Measurements from ENCODE around the gene PBRM1.
A peak's percentile ranks its signal among the peaks of the same experiment; 100 is the strongest.
"Not testable (repeated sequence)": the region's sequence is repeated elsewhere in the genome, so short reads cannot be mapped to it uniquely, and the experiment has no call there.

Gene PBRM1

DNA sequence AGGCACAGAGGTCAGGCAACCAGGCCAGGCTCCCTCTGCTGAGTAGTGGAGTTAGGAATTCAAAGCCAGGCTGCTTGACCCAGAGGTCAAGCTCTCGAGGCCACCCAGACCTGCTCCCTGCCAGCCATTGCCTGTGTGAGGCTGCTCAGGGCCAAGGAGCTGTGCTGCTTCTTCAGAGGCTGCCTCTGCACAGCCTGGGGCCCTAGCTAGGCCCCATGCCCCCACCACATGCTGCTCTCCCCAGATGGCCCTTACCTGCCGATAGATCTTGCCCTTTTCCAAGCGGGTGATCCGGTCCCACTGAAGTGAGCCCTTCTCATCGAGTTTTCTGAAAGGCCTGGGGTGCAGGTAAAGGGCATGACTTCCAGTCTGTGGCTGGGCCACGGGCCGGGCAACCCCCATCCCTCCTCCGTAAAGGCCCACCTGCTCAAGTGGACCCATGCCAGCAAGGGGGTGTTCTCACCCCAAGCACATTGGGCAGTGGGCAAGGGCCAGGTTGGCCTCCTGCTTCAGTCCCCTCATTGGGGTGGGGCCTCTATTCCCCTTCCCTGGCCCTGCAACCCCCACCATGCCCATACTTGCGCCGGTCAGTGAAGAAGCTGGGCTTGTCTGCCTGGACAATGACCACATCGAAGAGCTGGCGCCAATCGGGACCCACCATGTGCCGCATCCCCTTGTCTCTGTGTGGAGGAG, 158.5 kb downstream of the PBRM1 start:
- FAIRE-seq (no peak), DNase-seq (ENCODE audit: insufficient read length, low spot score) (peak; percentile 4)

DNA sequence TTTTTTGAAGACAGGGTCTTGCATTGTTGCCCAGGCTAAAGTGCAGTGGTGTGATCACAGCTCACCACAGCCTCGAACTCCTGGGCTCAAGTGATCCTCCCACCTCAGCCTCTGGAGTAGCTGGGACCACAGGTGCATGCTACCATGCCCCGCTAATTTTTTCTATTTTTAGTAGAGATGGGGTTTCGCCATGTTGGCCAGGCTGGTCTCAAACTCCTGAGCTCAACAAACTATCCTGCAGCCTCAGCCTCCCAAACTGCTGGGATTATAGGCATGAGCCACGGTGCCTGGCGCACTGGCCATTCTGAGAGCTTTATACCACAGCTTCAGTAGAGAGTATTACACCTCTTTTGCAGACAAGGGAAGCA, 159.1 kb downstream of the PBRM1 start:
- not testable (repeated sequence) for FAIRE-seq; DNase-seq (ENCODE audit: insufficient read length, low spot score)

DNA sequence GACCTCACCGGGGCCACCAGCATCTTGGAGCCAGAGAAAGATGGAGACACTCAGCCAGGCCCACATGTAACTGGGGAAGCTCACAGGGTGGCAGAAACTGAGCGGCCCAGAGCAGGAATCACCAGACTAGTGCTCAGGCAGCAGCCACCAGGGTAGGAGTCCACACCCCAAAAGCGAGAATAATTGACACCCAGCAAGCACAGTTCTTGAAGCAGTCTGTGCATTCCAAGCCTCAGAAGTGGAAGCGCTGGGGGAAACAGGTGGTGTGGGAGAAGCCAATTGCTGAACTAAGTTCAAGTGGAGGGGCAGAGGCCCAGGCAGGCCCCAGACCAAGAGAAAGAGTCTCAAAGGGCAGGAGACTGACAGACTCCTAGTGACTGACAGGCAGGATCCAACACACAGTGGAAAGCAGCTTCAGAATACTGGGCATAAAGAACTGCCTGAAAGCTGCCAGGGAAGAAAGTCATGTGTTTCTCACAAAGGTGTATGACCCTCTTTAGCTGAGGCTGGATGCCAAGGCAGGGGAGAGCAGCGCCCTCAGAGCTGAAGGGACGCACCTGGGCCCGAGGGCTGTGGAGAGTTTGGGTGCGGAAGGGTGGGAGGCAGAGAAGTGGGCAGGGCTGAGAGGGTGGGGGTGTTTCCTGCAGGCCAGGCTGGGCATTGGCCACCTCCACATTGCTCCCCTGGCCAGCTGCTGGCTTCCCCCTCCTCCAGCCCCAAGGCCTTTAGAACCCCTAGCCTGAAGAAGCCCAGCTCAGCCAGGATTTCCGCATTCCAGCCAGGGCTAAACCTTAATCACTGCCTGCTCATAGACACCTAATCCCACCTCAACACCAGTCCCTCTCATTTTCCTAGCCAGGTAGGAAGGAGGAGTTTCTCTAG, 159.8 kb downstream of the PBRM1 start:
- DNase-seq (ENCODE audit: insufficient read length, low spot score) (no peak), FAIRE-seq (no peak)

DNA sequence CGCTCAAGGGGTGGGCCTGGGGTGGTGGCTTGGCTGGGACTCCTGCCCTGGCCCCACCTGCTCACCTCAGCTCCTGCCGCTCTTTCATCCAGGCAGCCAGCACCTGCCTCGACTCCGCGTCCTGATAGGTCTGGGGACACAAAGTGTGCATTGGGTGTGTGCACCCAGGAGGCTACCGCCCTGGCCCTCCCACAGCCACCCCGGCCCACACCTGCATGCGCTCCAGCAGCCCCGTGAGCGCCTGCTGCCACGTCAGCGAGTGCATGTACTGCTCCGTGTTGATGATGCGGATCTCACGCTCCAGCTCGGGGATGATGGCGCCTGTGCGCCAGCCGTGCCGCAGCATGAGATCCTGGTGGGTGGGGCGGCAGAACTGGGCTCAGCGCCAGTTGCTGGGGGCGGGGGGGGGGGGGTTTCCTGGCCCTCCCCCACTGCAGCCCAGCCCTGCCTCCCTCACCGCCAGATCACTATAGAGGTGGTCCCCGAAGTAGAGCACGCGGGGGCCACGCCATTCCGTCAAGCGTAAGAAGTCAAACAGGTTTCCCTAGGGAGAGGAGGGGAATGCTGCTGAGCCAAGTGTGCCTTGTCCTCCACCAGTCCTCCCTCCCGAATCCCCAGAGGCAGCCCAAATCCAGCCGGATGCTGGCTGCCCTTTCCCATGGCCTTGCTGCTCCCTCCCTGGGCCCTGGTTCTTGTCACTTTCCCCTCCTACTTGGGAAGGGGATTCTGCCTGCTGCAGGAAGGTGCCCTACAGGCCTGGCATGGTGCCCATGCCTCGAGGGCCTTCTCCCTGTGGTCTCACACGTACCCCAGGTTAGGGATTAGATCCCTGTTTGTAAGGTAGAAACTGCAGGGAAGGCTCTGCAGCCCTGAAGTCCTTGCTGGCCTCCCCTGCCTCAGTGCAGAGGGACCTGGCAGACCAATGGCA, 160.7 kb downstream of the PBRM1 start:
- no peak for DNase-seq (ENCODE audit: insufficient read length, low spot score)
- FAIRE-seq: no peak

DNA sequence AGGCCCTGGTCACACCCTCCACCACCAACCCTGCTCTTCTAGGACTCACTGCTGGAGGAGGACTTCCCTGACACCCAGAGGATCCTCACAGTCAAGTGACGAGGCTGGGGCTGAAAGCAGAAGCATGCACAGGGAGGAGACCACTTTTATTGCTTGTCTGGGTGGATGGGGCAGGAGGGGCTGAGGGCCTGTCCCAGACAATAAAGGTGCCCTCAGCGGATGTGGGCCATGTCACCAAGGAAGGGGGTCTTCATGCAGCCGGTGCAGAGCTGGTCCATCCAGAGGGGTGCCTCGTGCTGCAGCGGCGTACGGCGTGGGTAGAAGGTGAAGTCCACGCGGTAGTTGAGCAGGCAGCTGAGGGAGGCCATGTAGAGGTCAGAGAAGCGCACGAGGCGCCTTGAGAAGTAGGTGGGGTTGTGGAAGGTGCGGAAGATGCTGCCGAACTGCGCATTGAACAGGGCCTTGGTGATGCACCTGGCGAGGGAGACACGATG, 161.4 kb downstream of the PBRM1 start:
- no peak for DNase-seq (ENCODE audit: insufficient read length, low spot score)
- no peak for FAIRE-seq

DNA sequence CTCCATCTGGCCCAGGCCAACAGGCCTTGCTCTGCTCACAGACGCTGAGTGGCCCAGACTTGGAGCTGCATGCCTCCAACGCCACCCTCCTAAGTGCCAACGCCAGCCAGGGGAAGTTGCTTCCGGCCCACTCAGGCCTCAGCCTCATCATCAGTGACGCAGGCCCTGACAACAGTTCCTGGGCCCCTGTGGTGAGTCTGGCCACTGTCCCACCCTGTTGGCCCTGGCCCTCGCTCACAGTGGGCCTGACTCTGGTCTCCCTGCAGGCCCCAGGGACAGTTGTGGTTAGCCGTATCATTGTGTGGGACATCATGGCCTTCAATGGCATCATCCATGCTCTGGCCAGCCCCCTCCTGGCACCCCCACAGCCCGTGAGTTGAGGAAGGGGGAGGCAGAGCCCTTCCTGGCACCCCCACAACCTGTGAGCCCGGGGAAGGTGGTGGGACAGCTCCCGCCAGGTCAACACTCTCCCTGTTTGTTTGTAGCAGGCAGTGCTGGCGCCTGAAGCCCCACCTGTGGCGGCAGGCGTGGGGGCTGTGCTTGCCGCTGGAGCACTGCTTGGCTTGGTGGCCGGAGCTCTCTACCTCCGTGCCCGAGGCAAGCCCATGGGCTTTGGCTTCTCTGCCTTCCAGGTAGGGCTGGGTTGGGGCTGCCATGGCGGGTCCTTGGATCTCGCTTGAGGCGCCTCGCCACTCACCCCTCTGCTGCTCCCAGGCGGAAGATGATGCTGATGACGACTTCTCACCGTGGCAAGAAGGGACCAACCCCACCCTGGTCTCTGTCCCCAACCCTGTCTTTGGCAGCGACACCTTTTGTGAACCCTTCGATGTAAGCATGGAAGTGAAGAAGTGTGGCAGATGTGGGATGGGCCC, 162.1 kb downstream of the PBRM1 start:
- DNase-seq (ENCODE audit: insufficient read length, low spot score) (no peak), FAIRE-seq (no peak)

DNA sequence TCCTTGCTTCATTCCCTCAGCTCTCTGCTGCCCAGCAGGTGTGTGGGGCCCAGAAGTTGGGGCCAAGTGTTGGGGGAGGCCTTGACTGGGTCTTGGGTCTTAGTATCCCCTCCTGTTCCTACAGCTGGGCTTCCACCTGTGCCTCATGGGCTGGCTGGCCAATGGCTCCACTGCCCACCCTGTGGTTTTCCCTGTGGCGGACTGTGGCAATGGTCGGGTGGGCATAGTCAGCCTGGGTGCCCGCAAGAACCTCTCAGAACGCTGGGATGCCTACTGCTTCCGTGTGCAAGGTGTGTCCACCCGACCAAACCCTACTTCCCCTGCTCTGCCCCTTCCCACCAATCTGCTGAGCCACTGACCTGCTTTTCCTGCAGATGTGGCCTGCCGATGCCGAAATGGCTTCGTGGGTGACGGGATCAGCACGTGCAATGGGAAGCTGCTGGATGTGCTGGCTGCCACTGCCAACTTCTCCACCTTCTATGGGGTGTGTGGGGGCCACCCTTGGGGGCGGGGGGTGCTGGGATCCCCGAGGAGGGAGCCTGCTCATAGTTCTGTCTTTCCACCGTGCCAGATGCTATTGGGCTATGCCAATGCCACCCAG, 163.0 kb downstream of the PBRM1 start:
- DNase-seq (ENCODE audit: insufficient read length, low spot score): no peak

DNA sequence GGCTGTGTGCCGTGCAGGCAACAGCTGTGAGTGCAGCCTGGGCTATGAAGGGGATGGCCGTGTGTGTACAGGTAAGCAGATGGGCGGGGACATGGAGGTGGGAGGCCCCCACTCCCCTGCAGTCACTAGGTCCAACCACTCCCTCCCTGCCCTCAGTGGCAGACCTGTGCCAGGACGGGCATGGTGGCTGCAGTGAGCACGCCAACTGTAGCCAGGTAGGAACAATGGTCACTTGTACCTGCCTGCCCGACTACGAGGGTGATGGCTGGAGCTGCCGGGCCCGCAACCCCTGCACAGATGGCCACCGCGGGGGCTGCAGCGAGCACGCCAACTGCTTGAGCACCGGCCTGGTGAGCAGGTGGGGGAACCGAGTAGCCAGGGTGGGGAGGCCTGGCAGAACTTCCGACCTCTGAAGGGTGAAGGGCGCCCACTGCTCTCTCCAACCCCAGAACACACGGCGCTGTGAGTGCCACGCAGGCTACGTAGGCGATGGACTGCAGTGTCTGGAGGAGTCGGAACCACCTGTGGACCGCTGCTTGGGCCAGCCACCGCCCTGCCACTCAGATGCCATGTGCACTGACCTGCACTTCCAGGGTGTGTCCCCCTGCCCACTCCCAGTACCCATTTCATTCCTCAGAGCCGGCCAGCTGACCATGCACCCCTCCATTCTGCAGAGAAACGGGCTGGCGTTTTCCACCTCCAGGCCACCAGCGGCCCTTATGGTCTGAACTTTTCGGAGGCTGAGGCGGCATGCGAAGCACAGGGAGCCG, 163.6 kb downstream of the PBRM1 start:
- FAIRE-seq (no peak), DNase-seq (ENCODE audit: insufficient read length, low spot score) (no peak)

More for the DNA sequence above, 163.0 kb downstream of the PBRM1 start:
- no peak for FAIRE-seq

DNA sequence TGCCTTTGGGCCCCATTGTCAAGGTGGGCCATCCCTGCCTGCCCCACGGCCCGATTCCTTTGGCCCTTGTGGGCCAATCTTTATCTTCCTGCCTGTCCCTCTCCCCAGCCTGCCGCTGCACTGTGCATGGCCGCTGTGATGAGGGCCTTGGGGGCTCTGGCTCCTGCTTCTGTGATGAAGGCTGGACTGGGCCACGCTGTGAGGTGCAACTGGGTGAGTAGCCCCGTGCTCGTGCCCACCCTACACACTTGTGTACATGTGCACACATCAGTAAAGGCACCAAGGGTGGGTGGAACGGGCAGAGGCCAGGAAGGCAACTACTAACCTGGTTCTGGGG, 164.3 kb downstream of the PBRM1 start:
- DNase-seq (ENCODE audit: insufficient read length, low spot score) (no peak), FAIRE-seq (no peak)

DNA sequence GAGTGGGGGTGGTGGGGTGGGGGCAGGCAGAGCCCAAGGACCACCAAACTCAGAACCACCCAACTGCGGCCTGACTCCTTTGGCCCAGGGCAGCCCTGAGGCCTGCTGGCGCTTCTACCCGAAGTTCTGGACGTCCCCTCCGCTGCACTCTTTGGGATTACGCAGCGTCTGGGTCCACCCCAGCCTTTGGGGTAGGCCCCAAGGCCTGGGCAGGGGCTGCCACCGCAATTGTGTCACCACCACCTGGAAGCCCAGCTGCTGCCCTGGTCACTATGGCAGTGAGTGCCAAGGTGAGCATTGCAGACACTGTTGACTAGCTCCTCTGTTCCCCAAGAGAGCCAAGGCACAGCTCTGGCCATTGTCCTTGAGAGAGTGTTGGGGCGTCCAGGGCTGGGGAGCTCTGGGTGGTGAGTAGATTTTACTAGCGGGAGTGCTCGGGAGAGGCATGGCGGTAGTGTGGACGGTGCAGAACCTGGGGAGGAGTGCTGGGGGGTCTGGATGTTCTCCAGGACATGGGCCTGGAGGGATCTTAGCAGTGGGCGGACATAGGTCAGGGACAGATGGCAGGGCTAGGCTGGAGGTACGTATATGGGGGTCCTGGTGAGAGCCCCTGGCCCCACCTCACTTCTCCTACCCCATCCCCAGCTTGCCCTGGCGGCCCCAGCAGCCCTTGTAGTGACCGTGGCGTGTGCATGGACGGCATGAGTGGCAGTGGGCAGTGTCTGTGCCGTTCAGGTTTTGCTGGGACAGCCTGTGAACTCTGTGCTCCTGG, 164.8 kb downstream of the PBRM1 start:
- DNase-seq (ENCODE audit: insufficient read length, low spot score) (no peak), FAIRE-seq (no peak)

DNA sequence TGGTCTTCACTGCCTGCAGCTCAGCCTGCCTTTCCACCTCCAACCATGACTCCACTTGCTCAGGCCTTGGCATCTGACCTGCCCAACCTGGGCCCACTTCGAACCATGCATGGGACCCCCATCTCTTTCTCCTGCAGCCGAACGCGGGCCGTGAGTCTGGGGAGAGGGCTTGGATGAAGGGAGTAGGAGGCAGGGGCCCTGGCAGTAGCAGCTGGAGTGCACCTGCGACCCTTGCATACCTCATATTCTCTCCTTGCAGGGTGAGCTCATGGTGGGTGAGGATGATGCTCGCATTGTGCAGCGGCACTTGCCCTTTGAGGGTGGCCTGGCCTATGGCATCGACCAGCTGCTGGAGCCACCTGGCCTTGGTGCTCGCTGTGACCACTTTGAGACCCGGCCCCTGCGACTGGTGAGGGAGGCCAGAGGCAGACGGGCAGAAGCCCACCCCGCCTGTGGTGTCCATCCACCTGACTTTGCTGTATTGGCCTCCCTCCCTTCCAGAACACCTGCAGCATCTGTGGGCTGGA, 165.5 kb downstream of the PBRM1 start:
- FAIRE-seq (no peak), DNase-seq (ENCODE audit: insufficient read length, low spot score) (no peak)

DNA sequence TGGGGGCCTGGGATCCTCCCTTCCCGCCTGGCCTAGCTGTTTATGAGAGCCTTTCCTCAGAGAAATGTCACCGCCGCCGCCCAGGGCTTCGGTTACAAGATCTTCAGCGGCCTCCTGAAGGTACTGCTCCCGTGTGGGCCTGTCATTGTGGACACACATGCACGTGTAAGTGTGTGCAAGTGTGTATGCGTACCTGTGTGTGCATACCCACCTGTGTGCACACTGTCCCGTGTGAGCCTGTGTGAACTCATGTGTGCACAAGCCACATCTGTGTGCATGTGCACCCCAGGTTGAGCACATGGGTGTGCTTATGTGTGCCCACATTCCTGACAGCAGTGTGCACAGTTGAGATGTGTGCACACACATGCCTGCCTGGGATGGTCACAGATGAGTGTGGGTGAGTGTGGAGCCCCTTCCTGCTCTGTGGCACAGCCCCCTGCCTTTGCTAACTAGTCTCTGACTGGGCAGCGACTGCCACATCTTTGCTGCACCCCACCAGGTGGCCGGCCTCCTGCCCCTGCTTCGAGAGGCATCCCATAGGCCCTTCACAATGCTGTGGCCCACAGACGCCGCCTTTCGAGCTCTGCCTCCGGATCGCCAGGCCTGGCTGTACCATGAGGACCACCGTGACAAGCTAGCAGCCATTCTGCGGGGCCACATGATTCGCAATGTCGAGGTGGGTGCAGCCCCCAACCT, 166.1 kb downstream of the PBRM1 start:
- DNase-seq (ENCODE audit: insufficient read length, low spot score): no peak
- FAIRE-seq: no peak

DNA sequence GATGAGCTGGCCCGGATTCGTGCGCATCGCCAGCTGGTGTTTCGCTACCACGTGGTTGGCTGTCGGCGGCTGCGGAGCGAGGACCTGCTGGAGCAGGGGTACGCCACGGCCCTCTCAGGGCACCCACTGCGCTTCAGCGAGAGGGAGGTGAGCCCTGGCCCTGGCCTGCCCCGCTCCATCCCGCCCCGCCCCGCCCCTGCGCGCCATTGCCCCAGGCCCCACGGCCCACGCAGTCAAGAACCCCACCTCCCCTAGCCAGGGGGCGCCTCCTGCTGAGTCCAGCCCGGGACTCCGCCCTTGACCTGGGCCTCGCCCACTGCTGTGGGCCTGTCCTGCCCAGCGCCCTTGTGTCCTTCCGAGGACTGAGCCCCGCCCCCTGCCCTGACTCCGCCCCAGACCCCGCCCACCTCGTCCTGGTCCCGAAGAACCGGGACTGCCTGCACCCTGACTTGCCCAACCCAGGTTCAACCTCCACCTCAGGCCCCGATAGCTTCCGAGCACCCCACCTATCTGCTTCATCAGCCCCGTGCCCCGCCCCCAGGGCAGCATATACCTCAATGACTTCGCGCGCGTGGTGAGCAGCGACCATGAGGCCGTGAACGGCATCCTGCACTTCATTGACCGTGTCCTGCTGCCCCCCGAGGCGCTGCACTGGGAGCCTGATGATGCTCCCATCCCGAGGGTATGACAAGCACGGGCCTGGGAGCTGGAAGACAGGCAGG, 166.8 kb downstream of the PBRM1 start:
- FAIRE-seq (no peak), DNase-seq (ENCODE audit: insufficient read length, low spot score) (no peak)

DNA sequence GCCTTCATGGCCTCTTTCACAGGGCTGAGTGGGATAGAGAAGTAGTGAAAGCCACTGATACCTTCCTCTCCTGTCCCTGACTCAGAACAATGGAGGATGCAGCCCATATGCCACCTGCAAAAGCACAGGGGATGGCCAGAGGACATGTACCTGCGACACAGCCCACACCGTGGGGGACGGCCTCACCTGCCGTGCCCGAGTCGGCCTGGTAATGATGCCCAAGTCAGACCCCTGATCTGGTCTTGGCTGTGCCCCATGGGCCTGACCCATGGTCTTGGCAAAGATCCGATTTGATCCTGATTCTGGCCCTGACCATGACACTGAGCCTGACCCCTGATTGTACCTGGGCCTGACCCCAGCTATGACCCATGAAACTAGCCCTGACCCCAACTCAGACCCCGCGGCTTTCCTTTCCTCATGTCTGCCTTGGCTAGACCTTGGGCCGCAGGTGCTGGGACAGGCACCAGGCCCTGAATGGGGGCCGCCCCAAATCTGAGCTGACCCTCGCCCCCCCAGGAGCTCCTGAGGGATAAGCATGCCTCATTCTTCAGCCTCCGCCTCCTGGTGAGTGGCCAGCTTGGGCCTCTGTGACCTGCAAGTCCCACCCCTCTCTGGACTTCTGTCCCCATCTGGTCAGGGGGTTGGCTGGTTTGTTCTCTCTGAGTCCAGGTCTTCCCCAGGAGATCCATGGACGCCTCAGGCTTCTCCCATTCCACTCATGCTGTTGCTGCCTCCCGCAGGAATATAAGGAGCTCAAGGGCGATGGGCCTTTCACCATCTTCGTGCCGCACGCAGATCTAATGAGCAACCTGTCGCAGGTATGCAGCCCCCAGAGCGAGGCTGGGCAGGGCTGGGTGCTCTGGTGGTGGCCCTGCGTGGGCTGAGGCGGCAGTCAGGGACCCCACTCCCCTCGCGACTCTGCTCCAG, 167.7 kb downstream of the PBRM1 start:
- DNase-seq (ENCODE audit: insufficient read length, low spot score) (no peak), FAIRE-seq (no peak)

DNA sequence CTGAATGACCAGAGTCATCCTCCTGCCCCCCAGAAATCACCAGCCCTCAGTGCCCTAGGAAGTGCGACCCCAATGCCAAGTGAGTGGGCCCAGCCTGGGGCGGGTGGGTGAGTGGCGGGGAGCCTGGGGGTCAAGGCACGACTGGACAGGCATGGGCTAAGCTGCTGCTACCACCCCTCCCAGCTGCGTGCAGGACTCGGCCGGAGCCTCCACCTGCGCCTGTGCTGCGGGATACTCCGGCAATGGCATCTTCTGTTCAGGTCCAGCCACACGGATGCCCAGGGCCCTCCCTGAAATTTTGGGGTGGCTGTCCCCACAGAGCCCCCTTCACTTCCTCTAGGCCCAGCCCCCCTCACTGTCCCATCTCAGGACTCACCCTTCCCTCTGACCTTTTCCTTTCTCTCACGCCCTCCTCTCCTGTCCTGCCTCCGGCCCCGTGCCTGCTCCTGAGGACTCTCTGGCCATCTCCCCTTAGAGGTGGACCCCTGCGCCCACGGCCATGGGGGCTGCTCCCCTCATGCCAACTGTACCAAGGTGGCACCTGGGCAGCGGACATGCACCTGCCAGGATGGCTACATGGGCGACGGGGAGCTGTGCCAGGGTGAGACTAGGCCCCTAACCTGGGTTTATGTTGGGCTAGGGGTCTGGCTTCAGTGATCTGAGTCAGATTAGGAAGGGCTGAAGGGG, 169.1 kb downstream of the PBRM1 start:
- FAIRE-seq: no peak
- DNase-seq (ENCODE audit: insufficient read length, low spot score): no peak

Data from GM19239 (cell line).